SK-N-SH treated with all-trans-retinoic acid at 6 μM for 48 hours (cell line): ENCODE data around the gene SNX27.
A peak's percentile ranks its signal among the peaks of the same experiment; 100 is the strongest.

Experiments
- ATAC-seq: fragments of 200-7000 bp; cut with Tn5 transposase; 3 replicates; pipeline ENCODE4 v1.9.1; 2020; ENCODE audit warnings: mild to moderate bottlenecking, moderate library complexity
- ARNTL ChIP-seq: fragments of 450-650 bp; formaldehyde crosslinking; IDR thresholded peaks from 2 replicates; pipeline ENCODE4 v1.5.0; 2020; ENCODE audit warnings: low read depth, mild to moderate bottlenecking, moderate library complexity, borderline replicate concordance
- BACH2 ChIP-seq: fragments of 250-450 bp; sonication (Bioruptor Pico); IDR thresholded peaks from 2 replicates; pipeline ENCODE4 v1.9.0; 2021; ENCODE audit warnings: mild to moderate bottlenecking, borderline replicate concordance
- CSDC2 ChIP-seq: fragments of 250-450 bp; sonication (Bioruptor Pico); IDR thresholded peaks from 2 replicates; pipeline ENCODE4 v1.5.0; 2020; ENCODE audit warnings: mild to moderate bottlenecking, moderate library complexity
- ESRRG ChIP-seq: fragments of 250-450 bp; sonication (Bioruptor Pico); IDR thresholded peaks from 2 replicates; pipeline ENCODE4 v1.6.1; 2021; ENCODE audit warnings: mild to moderate bottlenecking
- GLIS3 ChIP-seq: fragments of 250-450 bp; sonication (Bioruptor Pico); IDR thresholded peaks from 2 replicates; pipeline ENCODE4 v1.5.0; 2020; ENCODE audit warnings: mild to moderate bottlenecking, moderate library complexity
- ISL1 ChIP-seq: fragments of 250-450 bp; sonication (Bioruptor Pico); IDR thresholded peaks from 2 replicates; pipeline ENCODE4 v2.1.2; 2022; ENCODE audit warnings: mild to moderate bottlenecking, moderate library complexity
- OSR1 ChIP-seq: fragments of 250-450 bp; sonication (Bioruptor Pico); IDR thresholded peaks from 2 replicates; pipeline ENCODE4 v1.8.0; 2022; ENCODE audit warnings: moderate library complexity, mild to moderate bottlenecking, inconsistent platforms
- POU6F1 ChIP-seq: fragments of 250-450 bp; sonication (Bioruptor Pico); IDR thresholded peaks from 2 replicates; pipeline ENCODE4 v1.8.0; 2021; ENCODE audit warnings: low read depth, mild to moderate bottlenecking, moderate library complexity, borderline replicate concordance
- PPARA ChIP-seq: fragments of 250-450 bp; sonication (Bioruptor Pico); IDR thresholded peaks from 2 replicates; pipeline ENCODE4 v1.5.0; 2020; ENCODE audit warnings: mild to moderate bottlenecking, borderline replicate concordance
- SNAI2 ChIP-seq: fragments of 250-450 bp; sonication (Bioruptor Pico); IDR thresholded peaks from 2 replicates; pipeline ENCODE4 v1.5.0; 2020; ENCODE audit warnings: mild to moderate bottlenecking, moderate library complexity
- TSHZ2 ChIP-seq: fragments of 250-450 bp; sonication (Bioruptor Pico); IDR thresholded peaks from 2 replicates; pipeline ENCODE4 v1.5.0; 2020; ENCODE audit warnings: mild to moderate bottlenecking, moderate library complexity
- ZC3H10 ChIP-seq: fragments of 250-450 bp; sonication (Bioruptor Pico); IDR thresholded peaks from 2 replicates; pipeline ENCODE4 v1.5.1; 2021; ENCODE audit warnings: mild to moderate bottlenecking, moderate library complexity
- ZFP3 ChIP-seq: fragments of 250-450 bp; sonication (Bioruptor Pico); IDR thresholded peaks from 2 replicates; pipeline ENCODE4 v1.5.0; 2020; ENCODE audit warnings: mild to moderate bottlenecking, moderate library complexity
- ZFP30 ChIP-seq: fragments of 450-650 bp; formaldehyde crosslinking; IDR thresholded peaks from 2 replicates; pipeline ENCODE4 v1.5.0; 2022; ENCODE audit warnings: mild to moderate bottlenecking, moderate library complexity
- ZNF70 ChIP-seq: fragments of 450-650 bp; formaldehyde crosslinking; IDR thresholded peaks from 2 replicates; pipeline ENCODE4 v1.5.0; 2020; ENCODE audit warnings: mild to moderate bottlenecking, moderate library complexity
- TF ChIP-seq, protein P1 (sequence below): fragments of 250-450 bp; sonication (Bioruptor Pico); IDR thresholded peaks from 2 replicates; pipeline ENCODE4 v1.5.1; 2021; ENCODE audit warnings: mild to moderate bottlenecking, moderate library complexity
- TF ChIP-seq, protein P2 (sequence below): fragments of 250-450 bp; sonication (Bioruptor Pico); IDR thresholded peaks from 2 replicates; pipeline ENCODE4 v1.8.0; 2020; ENCODE audit warnings: mild to moderate bottlenecking, moderate library complexity, borderline replicate concordance

Gene SNX27

GRCh38 chr1:151611288-151611790 lies 511 bp upstream of the SNX27 start:
- ATAC-seq = no peak
- TF ChIP-seq ZNF70 (CRISPR knock-in tag) (no peak), OSR1 (no peak), ISL1 (CRISPR knock-in tag) (no peak), POU6F1 (CRISPR knock-in tag) (no peak), PPARA (CRISPR knock-in tag) (no peak), GLIS3 (CRISPR knock-in tag) (no peak), ESRRG (no peak), BACH2 (CRISPR knock-in tag) (no peak), TSHZ2 (CRISPR knock-in tag) (no peak), ZC3H10 (CRISPR knock-in tag) (no peak), ZFP30 (CRISPR knock-in tag) (no peak)
- TF ChIP-seq, protein P1, sequence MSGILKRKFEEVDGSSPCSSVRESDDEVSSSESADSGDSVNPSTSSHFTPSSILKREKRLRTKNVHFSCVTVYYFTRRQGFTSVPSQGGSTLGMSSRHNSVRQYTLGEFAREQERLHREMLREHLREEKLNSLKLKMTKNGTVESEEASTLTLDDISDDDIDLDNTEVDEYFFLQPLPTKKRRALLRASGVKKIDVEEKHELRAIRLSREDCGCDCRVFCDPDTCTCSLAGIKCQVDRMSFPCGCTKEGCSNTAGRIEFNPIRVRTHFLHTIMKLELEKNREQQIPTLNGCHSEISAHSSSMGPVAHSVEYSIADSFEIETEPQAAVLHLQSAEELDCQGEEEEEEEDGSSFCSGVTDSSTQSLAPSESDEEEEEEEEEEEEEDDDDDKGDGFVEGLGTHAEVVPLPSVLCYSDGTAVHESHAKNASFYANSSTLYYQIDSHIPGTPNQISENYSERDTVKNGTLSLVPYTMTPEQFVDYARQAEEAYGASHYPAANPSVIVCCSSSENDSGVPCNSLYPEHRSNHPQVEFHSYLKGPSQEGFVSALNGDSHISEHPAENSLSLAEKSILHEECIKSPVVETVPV = no peak
- TF ChIP-seq, protein P2, sequence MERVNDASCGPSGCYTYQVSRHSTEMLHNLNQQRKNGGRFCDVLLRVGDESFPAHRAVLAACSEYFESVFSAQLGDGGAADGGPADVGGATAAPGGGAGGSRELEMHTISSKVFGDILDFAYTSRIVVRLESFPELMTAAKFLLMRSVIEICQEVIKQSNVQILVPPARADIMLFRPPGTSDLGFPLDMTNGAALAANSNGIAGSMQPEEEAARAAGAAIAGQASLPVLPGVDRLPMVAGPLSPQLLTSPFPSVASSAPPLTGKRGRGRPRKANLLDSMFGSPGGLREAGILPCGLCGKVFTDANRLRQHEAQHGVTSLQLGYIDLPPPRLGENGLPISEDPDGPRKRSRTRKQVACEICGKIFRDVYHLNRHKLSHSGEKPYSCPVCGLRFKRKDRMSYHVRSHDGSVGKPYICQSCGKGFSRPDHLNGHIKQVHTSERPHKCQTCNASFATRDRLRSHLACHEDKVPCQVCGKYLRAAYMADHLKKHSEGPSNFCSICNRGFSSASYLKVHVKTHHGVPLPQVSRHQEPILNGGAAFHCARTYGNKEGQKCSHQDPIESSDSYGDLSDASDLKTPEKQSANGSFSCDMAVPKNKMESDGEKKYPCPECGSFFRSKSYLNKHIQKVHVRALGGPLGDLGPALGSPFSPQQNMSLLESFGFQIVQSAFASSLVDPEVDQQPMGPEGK (CRISPR knock-in tag) = no peak

DNA sequence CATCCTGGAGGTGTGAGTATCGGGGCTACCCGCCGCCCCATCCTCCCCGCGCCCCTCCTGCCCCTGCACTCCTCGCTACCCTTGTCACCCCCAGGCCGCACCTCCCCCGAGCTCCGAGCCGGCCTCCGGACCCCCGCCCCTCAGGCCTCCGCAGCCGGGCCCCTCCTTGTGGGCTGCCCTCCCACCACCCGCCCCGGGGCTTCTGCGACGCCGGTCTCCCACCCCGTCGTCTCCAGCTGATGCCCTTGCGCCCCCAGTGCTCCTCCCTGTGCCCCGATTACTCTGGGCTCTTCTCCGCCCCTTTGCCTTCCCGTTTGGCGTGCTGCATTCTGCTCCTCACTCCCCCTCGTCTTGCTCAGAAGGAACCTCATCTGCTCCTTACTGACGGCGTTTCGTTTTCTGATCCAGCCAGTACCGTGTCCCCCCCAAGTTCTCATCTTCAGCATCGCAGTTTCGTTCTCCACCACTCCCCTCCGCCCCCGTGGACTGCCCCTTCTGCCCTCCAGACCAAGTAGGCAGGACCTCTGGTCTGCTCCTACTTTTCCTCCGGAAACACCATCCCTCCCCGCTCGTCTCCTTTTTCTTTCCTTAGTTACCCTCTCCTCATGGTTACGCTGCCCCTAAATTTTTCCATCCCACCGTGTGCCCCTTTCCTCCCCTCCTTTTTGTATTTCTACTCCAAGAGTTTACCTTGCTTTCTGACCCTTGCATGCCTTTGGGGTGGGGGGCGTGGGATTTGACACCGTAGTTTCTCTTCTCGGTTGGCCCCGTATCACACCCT lies 841 bp downstream of the SNX27 start:
- TF ChIP-seq ESRRG = no peak
- TF ChIP-seq OSR1 = no peak
- TF ChIP-seq CSDC2 (CRISPR knock-in tag) = no peak
- no peak for TF ChIP-seq BACH2 (CRISPR knock-in tag)
- TF ChIP-seq GLIS3 (CRISPR knock-in tag) = no peak
- no peak for TF ChIP-seq SNAI2
- no peak for TF ChIP-seq ARNTL (CRISPR knock-in tag)
- TF ChIP-seq, protein P2 (CRISPR knock-in tag) = no peak
- no peak for TF ChIP-seq ZNF70 (CRISPR knock-in tag)
- TF ChIP-seq POU6F1 (CRISPR knock-in tag) = no peak
- no peak for TF ChIP-seq ISL1 (CRISPR knock-in tag)
- TF ChIP-seq ZFP30 (CRISPR knock-in tag) = no peak
- no peak for TF ChIP-seq ZFP3 (CRISPR knock-in tag)
- ATAC-seq = peak; percentile 54
